Keratinocyte (primary cell): Measurements from ENCODE around the gene SLC35E3. TPM values are rescaled to one million over a fixed set of nuclear protein-coding genes. Genes with fewer than 3 reads are reported as not detected.

Source experiments
- DNase-seq: peaks from one replicate; pipeline ENCODE4 v3.0.0-alpha.2; 2011; ENCODE audit warnings: low read depth, missing footprints, low spot score
- FAIRE-seq: peaks from 2 replicates; lab custom pipeline; 2011; peaks lifted over from hg19 to GRCh38; lab: Jason Lieb, UNC
- H2AFZ ChIP-seq: 2 replicates; pipeline ENCODE4 v1.6.0; 2012; ENCODE audit warnings: low read length, control low read depth, inconsistent platforms; ENCODE audit not compliant: control insufficient read depth
- H3K27ac ChIP-seq: 2 replicates; pipeline ENCODE4 v1.5.1; 2011; ENCODE audit warnings: low read length; ENCODE audit not compliant: control insufficient read depth, insufficient read depth
- H3K27me3 ChIP-seq: 3 replicates; pipeline ENCODE4 v1.6.0; 2011; ENCODE audit warnings: low read length; ENCODE audit not compliant: control insufficient read depth, insufficient read depth; ENCODE audit errors: extremely low read depth
- H3K36me3 ChIP-seq, 2 experiments: 2 replicates in 1 of 2; 3 replicates in 1 of 2; pipeline ENCODE4 v1.5.1; 2011; ENCODE audit warnings: low read length in 2 of 2, mild to moderate bottlenecking in 1 of 2; ENCODE audit not compliant: control insufficient read depth in 2 of 2, insufficient read depth in 2 of 2; ENCODE audit errors: extremely low read depth in 1 of 2
- H3K4me1 ChIP-seq: 3 replicates; pipeline ENCODE4 v1.5.1; 2011; ENCODE audit warnings: low read length; ENCODE audit not compliant: control insufficient read depth, insufficient read depth; ENCODE audit errors: extremely low read depth
- H3K4me2 ChIP-seq: 3 replicates; pipeline ENCODE4 v1.6.0; 2011; ENCODE audit warnings: low read depth, low read length; ENCODE audit not compliant: control insufficient read depth, insufficient read depth; ENCODE audit errors: extremely low read depth
- H3K4me3 ChIP-seq, 3 experiments: fragments of 200-600 bp in 1 of 3; sonication (generic) in 1 of 3; 2 replicates in 2 of 3; 3 replicates in 1 of 3; pipeline ENCODE4 v1.5.1; 2011 to 2016; ENCODE audit warnings: low read length in 3 of 3, mild to moderate bottlenecking in 3 of 3, control low read depth in 2 of 3, inconsistent platforms in 1 of 3, low read depth in 1 of 3, mixed read lengths in 1 of 3, mixed run types in 1 of 3, moderate library complexity in 1 of 3; ENCODE audit not compliant: control insufficient read depth in 2 of 3, insufficient read depth in 2 of 3; ENCODE audit errors: extremely low read depth in 1 of 3
- H3K79me2 ChIP-seq: 2 replicates; pipeline ENCODE4 v1.6.0; 2012; ENCODE audit warnings: low read length; ENCODE audit not compliant: control insufficient read depth, insufficient read depth
- H3K9ac ChIP-seq: 3 replicates; pipeline ENCODE4 v1.6.0; 2011; ENCODE audit warnings: low read length; ENCODE audit not compliant: control insufficient read depth, insufficient read depth; ENCODE audit errors: extremely low read depth
- H3K9me1 ChIP-seq: 3 replicates; pipeline ENCODE4 v1.6.0; 2011; ENCODE audit warnings: low read length; ENCODE audit not compliant: control insufficient read depth, insufficient read depth; ENCODE audit errors: extremely low read depth
- H3K9me3 ChIP-seq: 2 replicates; pipeline ENCODE4 v1.5.1; 2012; ENCODE audit warnings: low read depth, low read length; ENCODE audit not compliant: control insufficient read depth
- H4K20me1 ChIP-seq: 3 replicates; pipeline ENCODE4 v1.6.0; 2011; ENCODE audit warnings: low read length; ENCODE audit not compliant: control insufficient read depth, insufficient read depth; ENCODE audit errors: extremely low read depth
- CTCF ChIP-seq, 3 experiments: IDR thresholded peaks in 1 of 3; conservative IDR thresholded peaks in 1 of 3; optimal IDR thresholded peaks in 1 of 3; 2 replicates in 2 of 3; 3 replicates in 1 of 3; pipeline versions ENCODE3 to v1.5.1; 2011; ENCODE audit warnings: low read length in 3 of 3, mild to moderate bottlenecking in 3 of 3, moderate library complexity in 2 of 3, control low read depth in 1 of 3, inconsistent platforms in 1 of 3; ENCODE audit not compliant: insufficient read depth in 2 of 3; ENCODE audit errors: extremely low read depth in 1 of 3
- EZH2 ChIP-seq: IDR thresholded peaks from one replicate; pipeline ENCODE4 v1.6.1; 2012; ENCODE audit warnings: inconsistent platforms, mild to moderate bottlenecking, low read length, moderate library complexity
- dilution Hi-C: fragments of 300-500 bp; cut with MboI; formaldehyde crosslinking; loops from one replicate; pipeline ENCODE4 v1.7.0; 2020; ENCODE audit warnings: low sequenced_read_pairs; ENCODE audit not compliant: extremely low pct_ligation_motif_present
- polyA plus RNA-seq, 5 experiments: library from polyadenylated mRNA; depleted of rRNA in 3 of 5; stranded (reverse) in 3 of 5; stranded (forward) in 1 of 5; unstranded in 1 of 5; fragments of >200 nt; gene quantifications; 1 replicate in 1 of 5; 2 replicates in 3 of 5; 3 replicates in 1 of 5; pipeline versions ENCODE4 v1.2.1 to v1.2.3, GENCODE V29; 2011 to 2012; ENCODE audit warnings: missing spikeins in 2 of 5, low read depth in 1 of 5, low replicate concordance in 1 of 5

Gene SLC35E3
- polyA plus RNA-seq, 1 donor (not counting 4 experiments of a cell fraction or from before 2014, with no cell fraction given), result 9.9 TPM

DNA sequence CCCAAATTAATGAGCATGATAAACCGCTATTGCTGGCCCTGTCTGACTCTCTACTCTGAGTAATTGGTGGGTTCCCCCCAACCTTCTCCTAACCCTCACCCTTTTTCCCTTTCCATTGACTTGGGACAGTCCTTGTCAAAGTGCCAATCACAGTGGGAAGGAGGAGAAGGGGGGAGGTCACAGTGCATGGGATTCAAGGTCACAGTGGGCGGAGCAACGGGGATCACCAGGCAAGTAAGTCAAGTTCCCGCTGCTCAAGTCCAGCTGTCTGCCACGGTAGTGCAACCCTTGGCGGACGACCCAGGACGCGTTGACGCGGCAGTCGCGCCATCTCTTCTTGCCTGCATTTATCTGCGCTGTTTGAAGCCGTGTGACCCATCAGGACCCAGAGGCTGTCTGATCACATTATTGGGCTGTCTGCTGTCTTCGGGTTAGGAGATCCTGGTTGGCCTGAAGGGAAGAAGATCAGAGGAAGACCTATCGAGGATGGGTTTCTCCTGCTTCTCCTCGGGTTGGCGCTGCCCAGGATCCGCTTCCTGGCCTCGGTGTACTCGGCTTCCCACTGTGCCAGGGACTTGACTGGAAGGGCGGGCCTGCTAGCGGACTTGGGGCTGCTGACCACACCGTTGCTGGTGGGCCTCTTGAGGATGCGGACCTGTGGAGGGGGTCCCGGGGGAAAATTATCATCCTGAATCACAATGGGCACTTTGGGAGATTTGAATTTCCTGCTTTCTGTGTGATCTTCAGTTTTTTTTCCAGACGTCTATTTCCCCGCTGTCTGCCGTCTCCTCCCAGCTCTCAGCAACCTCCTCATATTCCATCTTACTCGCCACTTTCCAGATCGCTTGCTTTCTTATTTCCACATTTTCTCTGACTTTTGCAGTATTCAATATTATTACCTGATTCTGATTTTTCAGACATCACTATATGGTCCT lies 58.9 kb downstream of the SLC35E3 start:
- H3K27ac ChIP-seq, result no peak overlapping the region
- no peaks in the 10 kb centered on the region for H4K20me1 ChIP-seq
- H3K27me3 ChIP-seq, result no peaks in the 10 kb centered on the region
- no peaks in the 10 kb centered on the region for H3K9me3 ChIP-seq
- peaks cover 0 to 3% of the 10 kb centered on the region in 2 experiments for H3K36me3 ChIP-seq
- H3K9ac ChIP-seq, result no peak overlapping the region
- no peaks in the 10 kb centered on the region for H3K9me1 ChIP-seq
- no peak overlapping the region for H3K4me3 ChIP-seq
- no peak overlapping the region for H2AFZ ChIP-seq
- dilution Hi-C loops, result no loop called here
- peaks cover 12% of the 10 kb centered on the region for H3K4me1 ChIP-seq
- no peak for FAIRE-seq
- no peak overlapping the region for H3K4me2 ChIP-seq
- DNase-seq, result no peak
- TF ChIP-seq EZH2 (no peak), CTCF (optimal IDR thresholded peaks at IDR 0.05 in 1 of 3, IDR thresholded peaks at IDR 0.05 in 1 of 3, conservative IDR thresholded peaks at IDR 0.05 in 1 of 3; ENCODE audit: extremely low read depth in 1 of 3, insufficient read depth in 2 of 3, low read length in 3 of 3) (no peak)
- H3K79me2 ChIP-seq, result peaks cover 11% of the 10 kb centered on the region

DNA sequence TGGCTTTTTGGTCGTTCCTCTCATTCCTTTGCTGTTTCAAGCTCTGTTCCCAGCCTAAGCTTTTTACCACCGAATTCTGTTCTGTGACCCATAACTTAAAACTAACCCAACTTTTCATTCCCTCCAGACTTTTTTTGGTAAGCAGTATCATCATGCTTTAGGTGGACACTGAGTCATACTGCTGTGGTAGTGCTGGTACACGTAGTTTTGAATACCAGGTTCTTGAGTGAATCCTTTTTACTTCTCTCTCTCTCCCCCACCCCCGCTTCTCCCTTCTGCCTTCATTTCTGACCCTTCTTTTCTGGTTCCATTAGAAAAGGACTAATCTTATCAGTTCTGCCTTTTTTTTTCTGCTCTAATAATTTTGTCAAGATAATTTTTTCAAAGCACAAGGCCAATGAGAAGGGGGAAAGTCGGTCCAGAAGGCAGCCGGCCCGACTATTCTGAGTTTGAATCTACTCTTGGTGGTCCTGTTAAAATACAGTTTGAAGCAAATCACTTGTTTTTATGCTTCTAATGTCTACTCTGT lies 59.7 kb downstream of the SLC35E3 start:
- Histone ChIP-seq H3K9me3 (no peaks in the 10 kb centered on the region), H3K79me2 (peaks cover 19% of the 10 kb centered on the region), H3K27me3 (no peaks in the 10 kb centered on the region), H3K9me1 (no peaks in the 10 kb centered on the region), H3K4me1 (peaks cover 8% of the 10 kb centered on the region), H2AFZ (no peak overlapping the region), H3K4me2 (no peak overlapping the region), H4K20me1 (no peaks in the 10 kb centered on the region), H3K9ac (no peak overlapping the region), H3K27ac (no peak overlapping the region), H3K4me3 (no peak overlapping the region), H3K36me3 (peaks cover 0 to 3% of the 10 kb centered on the region in 2 experiments)
- dilution Hi-C loops, result no loop called here
- FAIRE-seq (no peak), DNase-seq (no peak)
- no peak for TF ChIP-seq CTCF (optimal IDR thresholded peaks at IDR 0.05 in 1 of 3, IDR thresholded peaks at IDR 0.05 in 1 of 3, conservative IDR thresholded peaks at IDR 0.05 in 1 of 3; ENCODE audit: extremely low read depth in 1 of 3, insufficient read depth in 2 of 3, low read length in 3 of 3)
- no peak for TF ChIP-seq EZH2
